NCI-H2029 treated with DMSO at 0.1 percent for 48 hours (cell line): ENCODE data around the gene COL27A1.

Source experiments
- DNase-seq: peaks from one replicate; lab custom pipeline; 2025; lab: John Stamatoyannopoulos, UW

The COL27A1 gene

DNA sequence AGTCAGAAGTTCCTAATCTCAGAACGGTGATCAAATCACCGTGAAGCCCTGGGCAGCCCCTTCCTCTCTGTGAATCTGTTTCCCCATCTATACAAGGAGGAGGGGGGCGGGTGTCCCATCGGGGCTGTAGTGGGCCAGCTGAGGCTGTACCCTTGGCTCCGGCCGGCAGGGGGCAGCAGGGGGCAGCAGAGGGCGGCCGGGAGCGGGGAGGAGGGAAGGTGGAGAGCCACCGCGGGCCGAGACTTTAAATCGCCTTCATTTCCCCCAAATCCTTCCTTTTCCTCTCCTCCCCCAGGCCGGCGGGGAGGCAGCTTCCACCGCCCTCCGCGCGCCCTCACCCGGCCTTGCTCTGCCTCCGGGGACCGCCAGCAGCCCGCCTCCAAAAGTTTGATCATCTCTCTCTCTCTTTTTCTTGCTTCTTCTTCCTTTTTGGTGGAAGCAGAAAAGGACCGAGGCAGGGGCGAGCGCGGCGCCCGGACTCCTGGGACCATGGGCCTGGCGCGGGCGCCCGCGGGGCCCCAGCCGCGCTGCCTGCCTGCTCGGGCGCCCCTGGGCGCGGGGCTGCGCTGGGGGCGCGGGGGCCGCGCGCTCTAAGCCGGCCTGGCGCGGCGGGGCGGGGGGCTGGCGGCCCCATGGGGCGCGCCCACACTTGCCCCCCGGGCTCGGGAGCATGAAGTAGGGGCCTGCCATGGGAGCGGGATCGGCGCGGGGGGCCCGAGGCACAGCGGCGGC is at the start of gene COL27A1:
COL27A1 (plus strand) TSS at position 275 of the 732 bp plus-strand sequence; CDS start at position 689, 414 bp downstream.
- peak; percentile 16 for DNase-seq

DNA sequence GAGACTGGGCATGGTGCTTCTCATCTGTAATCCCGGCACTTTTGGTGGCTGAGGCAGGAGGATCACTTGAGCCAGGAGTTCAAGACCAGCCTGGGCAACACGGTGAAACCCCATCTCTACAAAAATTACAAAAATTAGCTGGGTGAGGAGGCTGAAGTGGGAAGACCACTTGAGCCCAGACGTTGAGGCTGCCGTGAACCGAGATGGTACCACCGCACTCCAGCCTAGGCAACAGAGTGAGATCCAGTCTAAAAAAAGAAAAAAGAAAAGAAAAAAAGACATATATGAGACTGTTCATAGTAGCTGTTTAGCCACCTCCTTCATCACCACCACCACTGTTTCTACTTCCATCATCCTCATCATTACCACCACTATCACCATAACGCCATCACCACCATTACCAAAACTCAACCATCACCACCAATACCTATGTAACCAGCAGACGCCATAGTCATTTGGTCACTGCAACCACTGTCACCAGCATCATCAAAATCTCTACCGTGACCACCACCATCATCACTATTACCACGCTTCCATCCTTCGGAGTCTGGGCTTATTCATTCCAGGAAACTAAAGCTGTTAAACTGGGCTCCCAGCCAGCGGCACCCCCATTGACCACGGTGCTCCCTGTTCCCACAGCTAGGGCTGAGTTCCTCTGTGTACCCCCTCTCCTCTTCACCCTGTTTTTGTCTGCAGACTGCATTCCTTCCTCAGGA is 47.9 kb upstream of the COL27A1 start:
- DNase-seq = no peak

DNA sequence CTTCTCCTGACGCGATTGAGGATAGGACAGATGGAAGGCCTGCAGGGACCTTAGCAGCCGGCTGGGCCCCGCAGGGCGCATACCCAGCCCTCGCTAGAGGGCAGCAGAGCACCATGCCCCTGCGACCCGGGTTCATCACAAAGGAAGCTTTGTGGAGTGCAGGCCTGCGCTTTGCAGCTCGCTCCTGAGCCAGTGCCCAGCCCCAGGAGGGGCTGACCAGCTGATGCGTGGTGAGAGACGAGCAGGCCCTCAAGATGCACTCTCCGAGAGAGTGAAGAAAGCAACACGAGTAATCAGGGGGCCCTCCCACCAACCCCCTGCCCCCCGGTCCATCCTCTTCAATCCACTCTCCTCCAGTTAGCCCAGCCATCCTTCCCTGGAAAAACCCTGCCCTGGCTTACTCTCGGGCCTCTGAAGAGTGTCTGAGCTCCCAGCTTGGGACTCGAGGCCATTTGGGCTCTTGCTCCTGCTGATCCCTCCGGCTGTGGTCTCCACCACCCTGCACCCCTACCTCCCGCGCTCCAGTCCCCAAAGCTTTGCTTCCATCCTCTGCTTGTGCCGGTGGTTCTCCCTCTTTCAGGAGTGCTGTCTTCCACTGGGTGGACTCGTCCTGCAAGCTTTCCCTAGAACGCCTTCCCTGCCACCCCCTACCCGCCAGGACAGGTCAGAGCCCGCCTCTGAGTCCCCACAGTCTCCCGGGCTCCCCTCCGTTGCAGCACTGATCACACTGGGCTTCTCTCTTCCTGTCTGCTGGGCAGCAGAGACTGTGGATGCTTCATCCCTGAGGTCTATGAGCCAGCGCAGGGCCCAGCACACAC is 47.1 kb upstream of the COL27A1 start:
- peak; percentile 22 for DNase-seq

DNA sequence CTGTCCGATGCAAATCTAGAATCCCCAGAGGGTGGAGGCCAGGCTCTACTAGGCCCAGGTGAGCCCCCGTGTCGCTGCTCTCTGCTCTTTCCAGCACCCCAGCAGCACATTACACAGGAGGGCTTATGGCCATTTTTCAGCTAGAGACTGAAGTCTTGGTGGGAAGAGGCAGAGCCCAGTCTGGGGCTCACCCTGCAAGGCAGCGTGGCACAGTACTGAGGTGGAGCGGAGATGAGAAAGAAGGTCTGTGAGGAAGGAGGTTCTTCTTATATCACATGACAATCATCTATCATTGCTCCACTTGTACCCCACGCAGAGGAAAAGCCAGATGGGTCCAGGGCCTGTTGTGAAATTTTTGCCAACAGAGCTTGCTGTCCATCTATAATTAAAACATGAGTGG is 46.2 kb upstream of the COL27A1 start:
- DNase-seq = no peak

DNA sequence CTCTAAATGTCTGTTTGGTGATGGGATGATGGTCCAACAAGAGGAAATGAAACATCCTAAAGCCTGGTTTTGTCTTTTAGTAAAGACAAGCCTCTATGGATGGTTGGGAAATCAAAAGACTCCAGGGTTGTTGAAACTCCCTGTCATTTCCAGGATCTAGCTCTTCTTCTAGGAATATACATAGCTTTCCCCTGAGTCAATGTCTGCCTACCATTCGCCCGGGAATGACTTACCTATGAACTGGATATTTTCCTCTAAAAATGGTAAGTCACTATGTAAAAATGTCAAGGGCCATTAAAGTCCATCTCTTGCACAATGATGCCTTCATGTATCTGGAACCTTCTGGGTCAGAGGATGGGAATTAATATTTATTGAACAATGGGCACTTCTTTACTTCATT is 45.2 kb upstream of the COL27A1 start:
- DNase-seq = no peak

DNA sequence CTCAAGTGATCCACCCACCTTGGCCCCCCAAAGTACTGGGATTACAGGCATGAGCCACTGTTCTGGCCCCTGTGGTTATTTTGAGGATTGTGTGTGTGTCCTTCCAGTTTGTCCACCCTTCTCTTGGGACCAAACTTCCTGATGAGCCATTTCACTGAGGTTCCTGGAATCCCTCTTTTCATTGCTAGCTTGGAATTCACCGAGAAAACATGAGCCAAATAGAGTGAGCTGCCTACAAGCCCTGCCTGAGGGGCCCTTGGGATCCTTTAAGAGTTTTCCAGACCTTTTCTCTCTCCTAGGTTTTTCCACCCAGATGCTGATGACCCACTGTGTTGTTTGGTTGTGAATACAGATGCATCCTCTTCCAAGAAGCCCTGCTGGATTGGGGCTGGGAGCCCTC is 43.0 kb upstream of the COL27A1 start:
- no peak for DNase-seq

DNA sequence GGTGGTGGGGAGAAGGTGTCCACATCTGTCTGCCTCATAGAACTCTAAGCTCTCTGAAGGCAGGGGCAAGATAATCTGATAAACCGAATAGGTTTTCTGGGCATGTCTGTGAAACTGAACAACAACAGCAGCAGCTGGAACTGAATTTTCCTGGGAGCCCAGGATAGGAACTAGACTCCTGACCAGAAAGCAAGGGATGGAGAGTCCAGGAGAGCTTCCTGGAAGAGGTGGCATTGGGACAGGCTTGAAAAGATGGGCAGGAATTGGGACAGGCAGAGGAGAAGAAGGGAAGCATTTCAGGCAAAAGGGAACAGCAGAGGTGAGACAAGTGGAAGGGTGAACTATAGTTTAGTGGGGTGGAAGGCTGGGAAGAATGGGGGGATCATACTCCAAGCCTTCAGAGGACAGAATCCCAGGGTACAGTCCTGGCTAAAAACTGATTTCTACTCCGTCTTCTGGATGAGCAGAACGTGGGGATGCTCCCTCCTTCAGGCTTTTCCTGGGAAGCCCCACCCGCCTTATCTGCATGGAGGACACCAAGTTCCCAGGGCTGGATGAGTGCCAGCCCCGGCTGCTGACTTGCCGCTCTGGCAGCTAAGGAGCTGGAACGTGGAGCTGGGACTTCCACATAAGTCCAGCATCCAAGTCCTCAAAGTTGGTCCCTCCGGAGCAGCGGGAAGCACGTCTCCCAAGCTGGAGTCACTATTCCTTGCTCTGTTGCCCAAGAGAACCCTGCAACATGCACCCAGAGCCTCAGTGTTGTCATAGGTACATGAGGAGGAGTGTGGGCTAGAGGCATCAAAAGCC is 42.4 kb upstream of the COL27A1 start:
- DNase-seq = no peak

DNA sequence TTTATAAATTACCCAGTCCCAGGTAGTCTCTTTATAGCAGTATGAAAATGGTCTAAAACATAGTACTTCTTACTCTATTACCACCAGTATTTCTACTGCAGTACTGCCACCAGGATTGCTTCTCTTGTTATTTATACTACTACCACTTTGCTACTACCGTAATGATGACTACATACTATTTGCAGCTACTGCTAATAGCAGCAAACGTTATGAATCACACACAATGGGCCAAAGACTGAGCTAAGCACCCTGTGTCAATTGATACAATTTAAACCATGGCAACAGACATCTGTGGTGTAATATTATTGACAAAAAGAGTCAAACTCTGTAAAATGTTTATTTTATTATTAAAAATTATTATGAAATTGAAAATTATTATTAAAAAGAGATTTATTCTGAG is 41.0 kb upstream of the COL27A1 start:
- no peak for DNase-seq

DNA sequence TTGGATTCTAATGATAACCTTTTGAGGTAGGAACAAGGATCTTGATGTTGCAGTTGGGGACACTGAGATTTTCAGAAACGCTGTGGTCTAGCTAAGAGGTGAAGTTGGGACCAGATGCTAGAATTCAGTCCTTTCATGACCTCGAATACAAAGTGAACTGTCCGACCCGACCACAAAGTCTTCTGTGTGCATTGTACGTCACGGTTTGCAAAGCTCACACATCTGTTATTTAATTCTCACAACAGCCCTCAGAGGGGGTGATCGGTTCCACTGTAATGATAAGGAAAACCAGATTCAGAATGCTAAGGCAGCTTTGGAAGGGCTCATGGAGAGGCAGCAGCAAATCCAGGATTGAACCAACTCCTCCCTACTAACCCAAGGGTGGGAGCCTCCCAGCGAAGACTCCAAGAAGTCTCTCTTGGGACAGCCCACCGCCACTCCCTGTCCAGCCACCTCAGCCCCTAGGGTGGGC is 39.6 kb upstream of the COL27A1 start:
- DNase-seq = no peak

DNA sequence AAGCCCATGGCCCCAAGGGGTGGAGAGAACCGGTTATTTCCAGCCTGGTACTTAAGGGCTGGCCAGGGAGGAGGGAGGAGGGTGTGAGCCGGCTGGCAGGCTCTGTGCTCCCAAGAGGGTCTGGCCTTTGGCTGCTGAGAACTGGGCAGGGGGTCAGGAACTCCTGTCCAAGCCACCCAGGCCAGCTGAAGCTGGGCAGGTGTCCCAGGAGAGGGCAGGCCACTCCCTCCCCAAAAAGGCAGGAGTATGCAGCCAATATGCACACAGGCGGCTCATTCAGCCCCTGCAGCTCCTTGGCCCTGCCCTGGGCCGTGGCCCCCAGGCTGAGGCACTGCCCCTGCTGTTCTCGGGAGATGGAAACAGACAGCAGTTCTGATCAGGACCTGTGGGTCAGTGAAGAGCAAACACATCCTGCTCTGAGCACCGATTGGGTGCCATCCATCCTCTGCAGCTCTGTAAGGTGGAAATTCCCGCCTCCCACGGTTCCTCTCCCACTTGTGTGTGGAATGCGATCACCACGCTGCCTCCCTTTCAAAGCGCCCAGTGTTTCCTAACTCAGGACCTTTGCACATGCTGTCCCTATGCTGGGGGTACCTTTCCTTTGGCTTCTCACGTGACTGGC is 39.1 kb upstream of the COL27A1 start:
- DNase-seq = no peak

DNA sequence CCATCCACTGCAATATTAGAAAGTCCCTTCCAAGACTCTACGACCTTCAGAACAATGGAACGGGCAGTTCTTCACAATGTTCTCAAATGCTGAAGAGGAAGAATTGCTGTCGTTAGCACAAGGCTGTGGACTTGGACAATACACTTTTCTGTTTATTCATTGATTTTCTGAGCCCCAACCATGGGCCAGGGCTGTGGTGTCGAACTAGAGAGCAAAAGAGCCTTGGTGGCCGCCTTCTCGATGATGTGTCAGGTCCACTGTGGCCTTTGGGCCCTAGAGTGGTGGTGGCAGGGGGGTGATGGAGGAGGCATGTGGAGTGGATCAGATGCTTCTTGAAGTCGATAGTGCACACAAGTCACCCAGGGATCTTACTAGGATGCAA is 37.7 kb upstream of the COL27A1 start:
- no peak for DNase-seq

DNA sequence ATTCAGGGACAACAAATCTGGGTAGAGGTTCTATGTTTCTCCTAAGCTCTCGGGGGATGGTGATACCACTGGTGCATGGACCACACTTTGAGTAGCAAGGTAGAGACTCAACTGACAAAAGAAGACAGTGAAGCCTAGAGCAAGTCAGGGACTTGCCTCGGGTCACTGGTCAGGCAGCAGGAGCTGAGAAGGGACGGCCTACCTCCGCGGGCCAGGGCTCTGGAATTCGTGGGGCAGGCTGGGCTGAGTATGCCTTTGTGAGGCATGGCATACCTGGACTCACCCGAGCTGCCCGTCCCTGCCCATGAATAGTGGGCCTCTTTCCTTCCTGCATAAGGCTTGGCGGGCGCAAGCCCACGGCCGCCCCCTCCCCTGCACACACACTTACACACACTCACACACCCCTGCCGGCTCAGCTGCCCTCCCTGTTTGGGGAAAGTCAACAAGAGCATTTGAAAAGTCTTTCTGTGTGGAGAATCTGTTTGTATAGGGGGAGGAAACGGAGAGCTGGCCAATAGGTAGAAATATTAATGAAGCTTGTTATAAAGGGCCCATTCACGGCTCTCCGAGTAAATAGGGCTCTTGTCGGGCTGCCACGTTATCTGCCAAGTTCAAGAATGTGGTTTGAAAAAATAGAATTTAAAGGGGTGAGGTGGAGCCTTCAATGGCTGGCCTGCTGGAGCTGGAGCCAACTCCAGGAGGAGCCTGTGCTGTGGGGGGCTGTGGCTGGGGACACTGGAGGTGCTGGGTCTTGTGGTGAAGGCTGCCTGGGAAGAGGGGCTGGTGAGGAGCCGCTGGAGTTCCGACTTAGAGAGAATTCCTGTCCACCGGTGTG is 37.1 kb upstream of the COL27A1 start:
- DNase-seq = peak; percentile 78

DNA sequence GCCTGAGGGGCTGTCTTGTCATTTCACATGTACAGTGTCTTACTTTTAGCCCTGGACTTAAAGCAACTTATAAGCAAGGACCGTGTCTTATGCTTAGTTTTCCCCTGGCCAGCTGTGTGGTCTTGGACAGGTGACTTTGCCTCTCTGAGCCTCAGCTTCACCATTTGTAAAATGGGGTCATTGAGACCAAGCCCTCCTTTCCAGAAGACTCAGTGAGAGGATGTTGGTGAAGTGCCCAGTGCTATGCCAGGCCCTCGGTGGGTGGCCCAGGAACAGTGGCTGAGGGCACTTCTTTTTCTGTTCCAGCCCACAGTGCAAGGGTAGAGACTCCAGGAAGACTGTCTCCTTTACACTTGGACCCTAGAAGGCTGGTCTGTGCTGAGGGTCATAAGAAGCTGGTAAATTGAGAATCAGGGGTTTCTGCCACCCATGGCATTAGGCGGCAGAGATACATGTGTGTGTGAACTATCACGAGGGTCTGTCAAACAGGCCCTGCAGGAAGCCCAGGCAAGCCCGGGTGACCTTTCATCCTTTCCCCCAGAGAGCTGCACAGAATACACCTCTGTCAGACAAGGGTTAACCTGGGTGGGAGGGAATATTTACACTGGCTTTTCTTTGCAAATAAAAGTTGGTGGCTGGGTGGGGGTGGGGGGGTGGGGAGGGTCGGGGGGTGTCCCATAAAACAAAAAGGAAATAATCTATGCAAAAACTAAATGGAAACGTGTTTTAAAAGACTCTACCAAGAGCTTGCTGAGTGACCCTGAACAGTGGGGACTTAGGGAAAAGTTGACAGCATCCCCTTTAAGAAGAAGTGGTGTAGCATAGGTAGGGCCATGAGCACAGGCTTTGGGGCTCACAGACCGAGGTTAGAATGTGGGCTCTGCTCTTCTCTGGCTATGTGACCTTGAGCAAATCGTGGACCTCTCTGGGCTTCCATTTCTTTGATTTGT is 35.8 kb upstream of the COL27A1 start:
- DNase-seq = no peak

DNA sequence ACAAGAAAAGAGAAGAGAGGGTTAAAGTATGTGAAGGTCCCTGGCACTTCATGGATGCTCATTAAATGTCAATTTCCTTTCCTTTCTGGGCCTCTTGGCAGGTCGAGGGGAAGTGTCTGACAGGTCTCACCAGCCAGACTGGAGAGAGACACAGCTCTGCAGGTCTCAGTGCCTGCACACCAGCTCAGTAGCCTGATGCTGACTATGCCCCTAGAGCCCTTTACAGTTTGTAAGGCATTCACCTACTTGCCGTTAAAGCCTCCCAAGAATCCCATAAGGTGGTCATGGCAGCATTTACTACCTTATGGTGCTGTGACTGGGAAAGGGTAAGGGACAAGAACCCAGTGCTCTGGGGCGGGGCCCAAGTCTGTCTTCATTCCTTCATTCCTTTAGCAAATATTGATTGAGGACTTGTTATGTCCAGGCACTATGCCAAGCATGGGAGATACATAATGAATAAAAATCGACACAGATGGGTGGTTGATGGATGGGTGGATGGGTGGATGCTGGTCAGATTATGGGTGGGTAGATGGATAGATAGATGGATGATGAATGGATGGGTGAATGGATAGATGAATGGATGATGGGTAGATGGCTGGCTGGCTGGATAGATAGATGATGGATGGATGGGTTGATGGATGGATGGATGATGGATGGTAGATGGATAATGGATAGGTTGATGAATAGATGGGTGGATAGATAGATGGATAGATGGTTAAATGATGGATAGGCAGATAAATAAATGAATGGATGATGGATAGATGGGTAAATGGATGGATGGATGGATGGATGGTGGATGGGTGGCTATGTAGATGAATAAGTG is 34.9 kb upstream of the COL27A1 start:
- DNase-seq = peak; percentile 27

DNA sequence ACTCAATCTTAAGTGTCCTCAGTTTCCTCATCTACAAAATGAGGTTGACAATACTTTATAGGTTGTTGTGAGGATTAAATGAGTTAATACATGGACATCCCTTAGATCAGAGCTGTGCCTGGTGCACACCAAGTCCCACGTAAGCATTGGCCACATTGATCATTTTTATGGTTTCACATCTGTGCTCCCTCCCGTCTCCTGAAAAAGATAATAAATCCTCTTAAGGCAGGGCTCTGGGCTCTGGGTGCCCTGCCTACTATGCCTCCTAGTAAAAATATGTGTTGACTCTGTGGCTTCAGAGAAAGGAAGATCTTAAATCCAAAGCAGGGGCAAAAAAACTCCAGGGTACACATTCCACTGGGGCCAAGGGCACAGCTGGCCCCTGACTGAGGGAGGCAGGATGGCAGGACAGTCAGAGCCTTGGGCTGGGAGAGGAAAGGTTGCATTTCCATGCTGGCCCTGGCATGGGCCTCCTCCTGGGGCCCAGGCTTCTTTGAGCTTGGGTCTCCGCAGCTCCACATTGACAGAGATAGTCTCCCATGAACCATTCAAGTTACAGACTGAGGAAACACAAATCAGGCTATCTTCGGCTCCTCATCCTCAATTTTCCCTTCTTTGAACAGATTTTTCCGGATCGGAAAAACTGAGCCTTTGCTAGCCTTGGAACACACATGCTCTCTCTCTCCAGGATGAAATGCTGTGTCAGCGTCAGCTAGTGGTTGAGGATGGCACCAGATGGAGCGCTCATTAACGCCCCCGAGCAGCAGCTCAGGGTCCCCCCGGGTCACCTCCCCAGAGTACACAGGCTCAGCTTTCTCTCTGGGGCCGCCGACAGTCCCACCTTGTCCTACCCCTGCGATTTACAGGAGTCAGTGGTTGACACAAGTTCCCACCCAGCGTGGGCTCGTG is 33.9 kb upstream of the COL27A1 start:
- no peak for DNase-seq

DNA sequence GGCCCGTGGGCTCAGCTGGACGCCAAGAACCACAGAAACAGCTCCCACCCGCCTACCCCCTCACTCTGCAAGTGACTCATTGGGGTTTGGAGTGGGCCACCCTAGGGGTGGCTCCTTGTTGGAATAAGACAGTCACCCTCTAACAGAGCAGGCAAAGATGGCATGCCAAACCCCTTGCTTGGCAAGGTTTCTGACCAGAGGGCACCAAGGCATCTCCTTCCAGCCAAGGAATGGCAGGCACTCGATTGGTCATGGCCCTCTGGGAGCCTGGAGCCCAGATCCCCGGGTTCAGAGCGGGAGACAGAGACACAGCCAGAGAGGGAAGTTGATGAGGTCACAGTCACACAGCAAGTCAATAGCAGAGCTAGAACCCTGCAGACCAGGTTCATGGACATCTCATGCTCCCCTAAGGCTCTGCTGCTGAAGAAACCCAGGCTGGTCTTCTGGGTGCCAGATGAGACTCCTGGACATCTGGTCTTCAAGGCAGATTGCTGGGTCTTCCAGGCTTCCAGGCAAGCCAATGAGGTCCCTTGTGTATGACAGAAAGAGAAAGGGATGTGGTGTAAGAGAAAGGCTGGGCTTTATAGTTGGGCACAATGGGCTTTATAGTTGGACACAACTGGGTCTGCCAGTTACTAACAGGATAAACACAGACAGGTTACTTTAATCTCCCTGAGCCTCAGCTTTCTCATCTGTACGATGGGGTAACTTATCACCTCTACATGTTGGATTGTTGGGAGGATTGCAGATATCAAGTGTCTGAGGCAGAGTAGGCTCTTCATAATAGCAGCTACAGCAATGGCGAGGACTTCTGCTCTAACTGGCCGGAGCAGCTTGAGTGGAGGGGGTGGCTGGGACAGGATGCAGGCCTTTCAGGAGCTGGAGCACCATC is 33.0 kb upstream of the COL27A1 start:
- no peak for DNase-seq
